ENCODE measurements around the gene TMEM41A.

TMEM41A gene

DNA sequence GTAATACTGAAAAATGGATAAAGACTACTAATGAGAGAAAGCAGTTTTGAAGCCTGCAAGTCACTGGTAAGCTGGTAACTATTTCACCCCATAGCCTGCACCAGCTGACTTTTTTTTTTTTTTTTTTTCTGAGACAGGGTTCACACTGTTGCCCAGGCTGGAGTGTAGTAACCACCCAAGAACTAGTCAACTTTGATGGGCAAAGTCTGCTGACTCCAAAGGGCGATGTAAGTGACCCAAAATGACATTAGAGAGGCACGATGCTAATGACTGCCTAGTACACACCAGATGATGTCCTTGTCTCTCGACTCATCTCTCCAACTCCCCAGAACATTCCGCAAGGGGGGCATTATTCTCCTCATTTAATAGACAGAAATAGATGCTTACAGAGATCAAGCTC lies 12.9 kb upstream of the TMEM41A start:
- TF ChIP-seq, protein P1, sequence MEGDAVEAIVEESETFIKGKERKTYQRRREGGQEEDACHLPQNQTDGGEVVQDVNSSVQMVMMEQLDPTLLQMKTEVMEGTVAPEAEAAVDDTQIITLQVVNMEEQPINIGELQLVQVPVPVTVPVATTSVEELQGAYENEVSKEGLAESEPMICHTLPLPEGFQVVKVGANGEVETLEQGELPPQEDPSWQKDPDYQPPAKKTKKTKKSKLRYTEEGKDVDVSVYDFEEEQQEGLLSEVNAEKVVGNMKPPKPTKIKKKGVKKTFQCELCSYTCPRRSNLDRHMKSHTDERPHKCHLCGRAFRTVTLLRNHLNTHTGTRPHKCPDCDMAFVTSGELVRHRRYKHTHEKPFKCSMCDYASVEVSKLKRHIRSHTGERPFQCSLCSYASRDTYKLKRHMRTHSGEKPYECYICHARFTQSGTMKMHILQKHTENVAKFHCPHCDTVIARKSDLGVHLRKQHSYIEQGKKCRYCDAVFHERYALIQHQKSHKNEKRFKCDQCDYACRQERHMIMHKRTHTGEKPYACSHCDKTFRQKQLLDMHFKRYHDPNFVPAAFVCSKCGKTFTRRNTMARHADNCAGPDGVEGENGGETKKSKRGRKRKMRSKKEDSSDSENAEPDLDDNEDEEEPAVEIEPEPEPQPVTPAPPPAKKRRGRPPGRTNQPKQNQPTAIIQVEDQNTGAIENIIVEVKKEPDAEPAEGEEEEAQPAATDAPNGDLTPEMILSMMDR (conservative IDR thresholded peaks at IDR 0.05; ENCODE audit: low read depth, low read length): no peak
- no peak overlapping the region for H3K4me3 ChIP-seq (ENCODE audit: low read length)
- no peak for DNase-seq (ENCODE audit: low read depth)

DNA sequence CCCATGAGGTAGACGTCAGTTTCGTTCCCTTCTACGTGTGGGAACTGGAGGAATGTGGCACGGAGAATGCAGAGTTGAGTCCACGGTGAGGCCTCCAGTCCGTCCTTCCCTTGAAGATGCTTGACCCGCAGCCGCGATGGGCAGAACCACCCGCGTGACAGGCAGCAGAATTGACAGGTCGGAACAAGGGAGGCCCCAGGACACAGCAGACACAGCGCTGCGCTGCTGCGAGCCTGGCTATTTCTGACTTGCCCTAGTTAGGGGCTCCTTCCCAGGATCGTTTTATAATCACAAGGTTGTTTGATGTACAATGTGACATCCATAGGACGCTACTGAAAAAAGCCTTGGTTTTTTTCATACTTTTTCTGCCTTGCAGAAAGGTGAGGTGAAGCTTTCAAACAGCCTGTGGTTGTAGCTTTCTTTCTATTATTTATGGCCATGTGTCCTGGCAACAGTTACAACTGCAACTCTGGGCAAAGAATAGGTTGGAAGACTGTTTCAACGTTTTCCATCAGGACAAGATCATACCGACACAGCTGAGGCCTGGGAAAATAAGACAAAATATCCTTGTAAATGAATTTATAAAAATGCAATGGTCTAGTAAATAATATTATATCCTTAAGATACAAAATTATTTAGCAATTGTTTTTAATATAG lies 9.6 kb upstream of the TMEM41A start:
- no peak for DNase-seq (ENCODE audit: low read depth)
- no peak overlapping the region for H3K4me3 ChIP-seq (ENCODE audit: low read length)
- TF ChIP-seq, protein P1 (conservative IDR thresholded peaks at IDR 0.05; ENCODE audit: low read depth, low read length): no peak

DNA sequence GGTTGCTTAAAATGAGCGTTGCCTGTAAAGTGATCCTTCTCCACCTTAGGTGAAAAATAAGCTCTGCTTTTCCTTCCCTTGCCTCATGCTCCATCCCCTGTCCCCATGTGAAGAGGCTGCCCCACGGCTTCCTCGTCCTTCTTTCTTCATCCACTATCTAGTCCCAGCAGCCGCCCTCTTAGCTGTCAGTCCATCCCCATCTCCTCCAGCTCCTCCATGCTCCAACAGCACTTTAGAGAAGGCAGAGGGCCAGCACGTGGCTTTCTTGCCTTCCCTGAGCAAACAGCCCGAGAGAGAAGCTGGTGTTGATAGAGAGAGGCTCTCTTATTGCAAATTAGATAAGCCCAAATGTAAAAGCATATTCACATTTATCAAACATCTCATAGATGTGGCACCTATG lies 9.0 kb upstream of the TMEM41A start:
- DNase-seq (ENCODE audit: low read depth): no peak
- TF ChIP-seq, protein P1 (conservative IDR thresholded peaks at IDR 0.05; ENCODE audit: low read depth, low read length): no peak
- H3K4me3 ChIP-seq (ENCODE audit: low read length): no peak overlapping the region

DNA sequence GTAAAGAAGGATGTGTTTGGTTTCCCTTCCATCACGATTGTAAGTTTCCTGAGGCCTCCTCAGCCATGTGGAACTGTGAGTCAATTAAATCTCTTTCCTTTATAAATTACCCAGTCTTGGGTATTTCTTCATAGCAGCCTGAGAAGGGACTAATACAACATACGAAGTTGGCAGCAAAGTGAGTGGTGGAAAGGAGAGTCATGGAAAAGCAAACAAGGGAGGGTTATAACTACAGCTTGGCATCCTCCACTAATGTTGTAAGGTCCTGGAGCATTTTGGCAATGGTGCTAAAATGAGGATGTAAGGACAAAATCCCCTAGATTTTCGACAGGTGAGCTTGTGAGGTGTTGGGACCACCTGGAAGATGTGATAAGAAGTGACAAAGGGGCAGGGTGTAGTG lies 5.8 kb upstream of the TMEM41A start:
- H3K4me3 ChIP-seq (ENCODE audit: low read length): no peak overlapping the region
- TF ChIP-seq, protein P1 (conservative IDR thresholded peaks at IDR 0.05; ENCODE audit: low read depth, low read length): no peak
- DNase-seq (ENCODE audit: low read depth): no peak

DNA sequence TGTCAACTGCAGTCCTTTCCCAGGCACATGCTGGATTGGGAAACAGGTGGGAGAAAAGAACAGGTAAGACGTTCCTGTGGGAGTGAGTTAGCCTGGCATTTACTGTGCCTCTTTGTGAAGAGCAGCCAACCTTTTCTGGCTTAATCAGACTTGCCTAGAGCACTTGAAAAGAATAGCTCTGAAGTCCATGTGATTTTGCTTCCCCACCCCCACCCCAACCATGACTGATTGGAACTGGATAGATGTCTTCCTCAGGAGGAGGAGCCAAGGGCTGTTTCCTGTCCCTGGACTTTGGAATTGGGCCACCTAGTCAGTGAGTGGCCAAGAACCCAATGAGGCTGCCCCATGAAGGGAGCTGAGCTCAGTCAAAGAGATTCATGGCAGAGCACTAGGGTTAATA lies 4.7 kb upstream of the TMEM41A start:
- DNase-seq (ENCODE audit: low read depth): no peak
- TF ChIP-seq, protein P1 (conservative IDR thresholded peaks at IDR 0.05; ENCODE audit: low read depth, low read length): no peak
- H3K4me3 ChIP-seq (ENCODE audit: low read length): no peak overlapping the region

DNA sequence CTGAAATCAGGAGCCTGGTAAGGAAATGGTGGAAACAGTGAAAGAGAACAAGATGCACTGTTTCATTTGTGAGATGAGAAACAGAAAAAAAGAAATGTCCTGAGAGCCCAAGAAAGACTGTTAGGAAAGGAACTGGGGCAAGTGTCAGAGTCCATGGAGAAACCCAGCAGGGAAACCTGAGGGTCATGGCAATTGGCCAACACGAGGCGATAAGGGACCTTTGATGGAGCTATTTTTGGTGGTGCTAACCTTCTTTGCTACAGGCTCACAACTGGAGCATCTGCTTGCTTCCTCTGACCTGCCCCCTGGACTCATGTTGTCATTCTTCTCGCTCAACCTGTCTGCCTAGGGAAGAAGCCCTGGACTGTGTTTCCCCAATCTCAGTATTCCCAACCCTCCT lies 4.2 kb upstream of the TMEM41A start:
- DNase-seq (ENCODE audit: low read depth): no peak
- no peak overlapping the region for H3K4me3 ChIP-seq (ENCODE audit: low read length)
- TF ChIP-seq, protein P1 (conservative IDR thresholded peaks at IDR 0.05; ENCODE audit: low read depth, low read length): no peak

DNA sequence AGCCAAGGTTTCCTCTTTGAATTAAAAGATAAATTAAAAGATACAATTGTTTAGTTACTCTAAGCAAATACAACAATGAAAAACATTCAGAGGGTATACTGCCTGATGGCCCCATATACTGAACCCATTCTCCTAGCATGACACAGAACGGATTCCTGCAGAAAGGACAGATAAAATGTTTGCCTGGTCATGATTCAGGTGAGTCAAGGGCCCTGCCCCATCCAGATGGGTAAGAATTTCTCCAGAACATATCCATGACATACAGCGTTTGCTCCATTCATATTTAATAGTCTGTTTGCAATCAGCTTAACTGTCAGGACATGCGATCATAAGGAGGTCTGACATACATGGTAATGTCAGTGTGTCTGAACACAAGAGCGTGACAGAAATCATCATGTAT lies 8.6 kb downstream of the TMEM41A start:
- DNase-seq (ENCODE audit: low read depth): no peak
- TF ChIP-seq, protein P1 (conservative IDR thresholded peaks at IDR 0.05; ENCODE audit: low read depth, low read length): no peak
- H3K4me3 ChIP-seq (ENCODE audit: low read length): no peak overlapping the region
